ENCODE results near the gene KCNQ2. TPM values are rescaled to one million over a fixed set of nuclear protein-coding genes. Genes with fewer than 3 reads are reported as not detected.
A peak's percentile ranks its signal among the peaks of the same experiment; 100 is the strongest.

KCNQ2 gene
- total RNA-seq, 1 donor from 2014 or later: 354 TPM

DNA sequence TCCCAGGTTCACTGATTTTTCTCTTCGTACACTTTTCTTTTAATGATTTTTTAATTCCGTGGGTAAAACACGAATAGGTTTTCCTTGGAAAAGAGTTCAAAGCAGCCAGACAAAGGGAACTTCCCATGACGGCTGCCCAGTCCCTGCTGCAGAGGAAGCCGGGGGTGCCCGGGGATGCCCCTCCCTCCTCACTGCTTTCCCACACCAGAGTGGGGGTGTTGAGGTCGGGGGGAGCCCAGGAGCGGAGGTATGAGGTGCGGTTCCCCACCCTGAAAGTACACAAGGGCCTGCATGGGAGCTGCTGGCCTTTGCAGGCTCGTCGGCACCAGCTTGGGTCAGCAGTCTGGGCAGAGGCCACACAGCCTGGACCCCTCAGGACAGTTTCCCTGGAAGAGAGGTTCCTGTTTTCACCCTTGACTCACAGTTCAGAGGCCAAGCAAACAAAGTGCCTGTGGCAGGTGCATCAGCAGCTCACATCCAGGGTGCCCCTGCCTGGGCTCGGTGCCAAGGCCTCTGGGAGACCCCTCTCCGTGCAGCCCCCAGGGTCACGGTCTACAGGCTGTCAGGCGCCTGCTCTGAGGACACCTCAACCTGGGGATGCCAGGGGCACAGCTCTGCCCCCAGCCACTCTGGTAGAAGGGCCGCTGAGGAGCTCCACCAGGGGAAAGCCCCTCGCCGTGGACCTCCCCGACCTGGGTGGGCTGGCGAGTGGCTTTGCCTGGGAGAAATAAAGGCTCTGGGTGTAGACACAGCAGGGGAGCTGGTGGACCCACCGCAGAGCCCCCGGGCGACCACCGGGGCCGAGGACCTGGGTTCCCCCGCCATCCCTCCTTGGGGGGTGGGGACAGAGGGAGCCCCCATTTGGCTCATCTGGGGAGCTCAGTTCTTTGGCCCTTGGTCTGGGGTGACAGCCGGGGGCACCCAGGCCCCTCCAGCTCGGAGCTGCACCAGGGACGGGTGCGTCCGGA lies 95.9 kb downstream of the KCNQ2 start:
- H3K27ac Mint-ChIP-seq (ENCODE audit: unreplicated experiment): peak overlapping the region; percentile 96
- TF ChIP-seq, protein P1, sequence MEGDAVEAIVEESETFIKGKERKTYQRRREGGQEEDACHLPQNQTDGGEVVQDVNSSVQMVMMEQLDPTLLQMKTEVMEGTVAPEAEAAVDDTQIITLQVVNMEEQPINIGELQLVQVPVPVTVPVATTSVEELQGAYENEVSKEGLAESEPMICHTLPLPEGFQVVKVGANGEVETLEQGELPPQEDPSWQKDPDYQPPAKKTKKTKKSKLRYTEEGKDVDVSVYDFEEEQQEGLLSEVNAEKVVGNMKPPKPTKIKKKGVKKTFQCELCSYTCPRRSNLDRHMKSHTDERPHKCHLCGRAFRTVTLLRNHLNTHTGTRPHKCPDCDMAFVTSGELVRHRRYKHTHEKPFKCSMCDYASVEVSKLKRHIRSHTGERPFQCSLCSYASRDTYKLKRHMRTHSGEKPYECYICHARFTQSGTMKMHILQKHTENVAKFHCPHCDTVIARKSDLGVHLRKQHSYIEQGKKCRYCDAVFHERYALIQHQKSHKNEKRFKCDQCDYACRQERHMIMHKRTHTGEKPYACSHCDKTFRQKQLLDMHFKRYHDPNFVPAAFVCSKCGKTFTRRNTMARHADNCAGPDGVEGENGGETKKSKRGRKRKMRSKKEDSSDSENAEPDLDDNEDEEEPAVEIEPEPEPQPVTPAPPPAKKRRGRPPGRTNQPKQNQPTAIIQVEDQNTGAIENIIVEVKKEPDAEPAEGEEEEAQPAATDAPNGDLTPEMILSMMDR (IDR thresholded peaks at IDR 0.05; ENCODE audit: partially characterized antibody, unreplicated experiment): no peak
- no peak for DNase-seq
- peak overlapping the region; percentile 75 for H3K4me3 Mint-ChIP-seq (ENCODE audit: unreplicated experiment)
- peaks cover 11% of the 10 kb centered on the region for H3K9me3 Mint-ChIP-seq (ENCODE audit: unreplicated experiment)
- H3K36me3 Mint-ChIP-seq (ENCODE audit: unreplicated experiment): no peaks in the 10 kb centered on the region
- peaks cover 1% of the 10 kb centered on the region for H3K27me3 Mint-ChIP-seq (ENCODE audit: unreplicated experiment)
- peaks cover 29% of the 10 kb centered on the region for H3K4me1 Mint-ChIP-seq (ENCODE audit: low read depth, unreplicated experiment)

DNA sequence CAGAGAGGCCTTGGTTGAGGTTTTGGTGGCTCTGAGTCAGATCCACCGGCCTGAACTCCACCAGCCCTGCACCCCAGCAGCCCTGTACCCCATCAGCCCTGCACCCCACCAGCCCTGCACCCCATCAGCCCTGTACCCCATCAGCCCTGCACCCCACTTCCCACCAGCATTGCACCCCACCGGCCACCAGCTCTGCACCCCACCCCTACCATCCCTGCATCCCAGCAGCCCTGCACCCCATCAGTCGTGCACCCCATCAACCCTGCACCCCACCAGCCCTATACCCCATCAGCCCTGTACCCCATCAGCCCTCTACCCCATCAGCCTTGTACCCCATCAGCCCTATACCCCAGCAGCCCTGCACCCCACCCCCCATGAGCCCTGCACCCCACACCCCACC lies 97.0 kb downstream of the KCNQ2 start:
- Mint-ChIP-seq H3K27ac (ENCODE audit: unreplicated experiment) (no peak overlapping the region), H3K9me3 (ENCODE audit: unreplicated experiment) (peaks cover 17% of the 10 kb centered on the region), H3K4me3 (ENCODE audit: unreplicated experiment) (no peak overlapping the region), H3K4me1 (ENCODE audit: low read depth, unreplicated experiment) (peaks cover 36% of the 10 kb centered on the region), H3K36me3 (ENCODE audit: unreplicated experiment) (no peaks in the 10 kb centered on the region), H3K27me3 (ENCODE audit: unreplicated experiment) (peaks cover 6% of the 10 kb centered on the region)
- TF ChIP-seq, protein P1 (IDR thresholded peaks at IDR 0.05; ENCODE audit: partially characterized antibody, unreplicated experiment): no peak
- DNase-seq: no peak

DNA sequence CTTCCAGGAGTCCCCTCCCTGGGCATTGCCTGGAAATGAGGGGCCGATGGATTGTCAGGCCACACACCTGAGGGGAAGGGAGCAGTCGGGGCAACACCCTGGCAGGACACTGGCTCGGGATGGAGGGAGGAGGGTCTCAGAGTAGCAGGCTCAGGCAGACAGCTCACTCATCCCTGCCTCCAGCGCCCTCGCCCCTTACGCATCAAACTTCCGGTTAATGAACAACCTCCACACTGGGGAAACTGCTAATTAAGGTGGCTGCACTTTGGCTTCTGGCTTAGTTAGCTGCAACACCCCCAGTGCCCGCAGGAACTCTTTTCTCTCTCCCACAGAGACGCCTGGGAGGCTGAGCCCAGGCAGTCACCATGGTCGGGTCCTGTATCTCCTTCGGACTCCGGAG lies 98.0 kb downstream of the KCNQ2 start:
- H3K36me3 Mint-ChIP-seq (ENCODE audit: unreplicated experiment): no peaks in the 10 kb centered on the region
- no peak overlapping the region for H3K27ac Mint-ChIP-seq (ENCODE audit: unreplicated experiment)
- peaks cover 15% of the 10 kb centered on the region for H3K9me3 Mint-ChIP-seq (ENCODE audit: unreplicated experiment)
- no peak overlapping the region for H3K4me3 Mint-ChIP-seq (ENCODE audit: unreplicated experiment)
- H3K4me1 Mint-ChIP-seq (ENCODE audit: low read depth, unreplicated experiment): peaks cover 33% of the 10 kb centered on the region
- TF ChIP-seq, protein P1 (IDR thresholded peaks at IDR 0.05; ENCODE audit: partially characterized antibody, unreplicated experiment): no peak
- peaks cover 7% of the 10 kb centered on the region for H3K27me3 Mint-ChIP-seq (ENCODE audit: unreplicated experiment)
- DNase-seq: no peak

DNA sequence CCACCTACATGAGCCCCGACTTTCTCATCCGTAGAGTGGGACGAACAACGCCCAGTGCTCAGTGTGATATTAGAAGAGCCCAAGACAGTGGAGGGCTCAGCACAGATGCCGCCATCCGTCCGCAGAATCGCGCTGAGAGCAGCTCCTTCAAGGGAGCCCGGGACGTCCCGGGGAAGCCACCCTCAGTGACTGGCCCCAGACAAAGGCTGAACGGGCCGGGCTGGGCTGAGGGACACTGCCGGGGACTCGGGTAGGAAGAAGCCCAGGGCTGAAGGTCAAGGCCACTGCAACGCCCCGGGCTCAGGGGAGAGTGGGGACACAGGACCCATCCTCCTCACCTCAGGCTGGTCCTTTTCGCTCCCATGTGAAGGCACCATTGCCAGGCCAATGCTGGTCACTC lies 98.5 kb downstream of the KCNQ2 start:
- Mint-ChIP-seq H3K9me3 (ENCODE audit: unreplicated experiment) (peaks cover 13% of the 10 kb centered on the region), H3K4me3 (ENCODE audit: unreplicated experiment) (no peak overlapping the region), H3K27me3 (ENCODE audit: unreplicated experiment) (peaks cover 7% of the 10 kb centered on the region), H3K4me1 (ENCODE audit: low read depth, unreplicated experiment) (peaks cover 33% of the 10 kb centered on the region), H3K27ac (ENCODE audit: unreplicated experiment) (no peak overlapping the region), H3K36me3 (ENCODE audit: unreplicated experiment) (no peaks in the 10 kb centered on the region)
- TF ChIP-seq, protein P1 (IDR thresholded peaks at IDR 0.05; ENCODE audit: partially characterized antibody, unreplicated experiment): no peak
- no peak for DNase-seq
